ENCODE data around the gene CD200R1.

Gene CD200R1

GRCh38 chr3:112987710-112988334, 12.9 kb upstream of the CD200R1 start:
- no peak overlapping the region for H3K27ac Mint-ChIP-seq
- peaks cover 51% of the 10 kb centered on the region for H3K4me1 Mint-ChIP-seq (ENCODE audit: low read depth)
- H3K27me3 Mint-ChIP-seq: no peaks in the 10 kb centered on the region
- H3K4me3 Mint-ChIP-seq: no peak overlapping the region
- H3K36me3 Mint-ChIP-seq (ENCODE audit: low read depth): no peaks in the 10 kb centered on the region
- no peaks in the 10 kb centered on the region for H3K9me3 Mint-ChIP-seq

DNA sequence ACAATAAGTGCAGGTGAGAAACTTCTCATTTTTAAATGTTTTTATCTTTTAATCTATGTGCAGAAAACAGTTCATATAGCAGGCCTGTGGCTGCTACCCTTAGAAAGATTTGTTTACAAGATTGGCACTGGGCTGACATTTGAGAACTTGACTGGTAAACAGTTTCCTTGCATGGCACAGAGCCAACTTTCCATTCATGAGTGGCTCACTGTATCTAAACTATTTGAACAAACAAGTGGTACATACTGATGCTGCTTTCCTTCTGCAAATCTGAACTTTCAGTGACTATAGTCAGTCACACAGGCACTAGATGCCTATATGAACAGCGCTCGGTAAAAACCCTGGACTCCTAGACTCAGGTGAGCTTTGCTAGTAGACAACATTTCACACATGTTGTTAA, 9.6 kb upstream of the CD200R1 start:
- Mint-ChIP-seq H3K36me3 (ENCODE audit: low read depth) (no peaks in the 10 kb centered on the region), H3K4me1 (ENCODE audit: low read depth) (peaks cover 39% of the 10 kb centered on the region), H3K27ac (peak overlapping the region; percentile 19), H3K4me3 (no peak overlapping the region), H3K27me3 (no peaks in the 10 kb centered on the region), H3K9me3 (no peaks in the 10 kb centered on the region)

DNA sequence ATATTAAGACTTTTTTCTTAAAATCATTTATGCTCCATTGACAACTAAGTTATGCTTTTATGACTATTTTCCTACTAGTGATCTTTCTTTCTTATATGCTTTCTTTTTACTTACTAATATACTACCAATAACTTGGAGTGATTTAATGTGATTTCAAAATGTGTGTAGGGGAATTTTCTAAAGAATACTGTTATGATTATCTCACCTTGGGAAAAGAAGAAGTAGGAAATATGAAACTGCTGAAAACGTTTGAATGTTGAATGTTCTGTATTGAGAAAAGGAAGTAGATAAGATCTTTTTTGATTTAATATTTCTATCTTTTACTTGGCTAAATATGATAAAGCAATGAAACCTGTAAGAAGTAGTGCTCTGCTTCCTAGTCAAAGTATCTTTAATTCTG, 7.8 kb upstream of the CD200R1 start:
- peaks cover 52% of the 10 kb centered on the region for H3K4me1 Mint-ChIP-seq (ENCODE audit: low read depth)
- H3K27me3 Mint-ChIP-seq: no peaks in the 10 kb centered on the region
- H3K4me3 Mint-ChIP-seq: no peak overlapping the region
- no peaks in the 10 kb centered on the region for H3K9me3 Mint-ChIP-seq
- no peaks in the 10 kb centered on the region for H3K36me3 Mint-ChIP-seq (ENCODE audit: low read depth)
- no peak overlapping the region for H3K27ac Mint-ChIP-seq

DNA sequence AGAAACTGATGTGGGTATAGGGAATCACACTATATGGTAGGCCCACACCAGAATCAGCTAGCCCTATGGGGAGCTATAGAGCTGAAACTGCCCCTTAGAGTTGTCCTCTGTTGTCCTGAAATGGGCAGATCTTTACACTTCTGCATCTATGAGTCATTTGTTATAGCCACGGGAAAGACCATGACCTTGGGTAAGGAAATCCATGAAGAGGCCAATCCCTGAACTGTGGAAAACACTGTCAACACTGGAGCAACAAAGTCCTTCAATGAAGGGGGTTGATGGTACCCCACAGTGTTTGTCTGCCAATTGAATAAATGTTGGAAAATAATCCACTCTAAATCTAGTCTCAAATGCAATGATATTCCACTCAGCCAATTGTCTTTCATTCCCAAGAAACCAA, 5.2 kb upstream of the CD200R1 start:
- Mint-ChIP-seq H3K36me3 (ENCODE audit: low read depth) (no peaks in the 10 kb centered on the region), H3K4me1 (ENCODE audit: low read depth) (peaks cover 66% of the 10 kb centered on the region), H3K9me3 (no peaks in the 10 kb centered on the region), H3K27ac (no peak overlapping the region), H3K27me3 (no peaks in the 10 kb centered on the region), H3K4me3 (no peak overlapping the region)

GRCh38 chr3:112979244-112979832, 4.4 kb upstream of the CD200R1 start:
- no peak overlapping the region for H3K4me3 Mint-ChIP-seq
- H3K27ac Mint-ChIP-seq: no peak overlapping the region
- H3K27me3 Mint-ChIP-seq: no peaks in the 10 kb centered on the region
- H3K9me3 Mint-ChIP-seq: no peaks in the 10 kb centered on the region
- H3K4me1 Mint-ChIP-seq (ENCODE audit: low read depth): peaks cover 66% of the 10 kb centered on the region
- no peaks in the 10 kb centered on the region for H3K36me3 Mint-ChIP-seq (ENCODE audit: low read depth)

GRCh38 chr3:112976953-112977352, 2.0 kb upstream of the CD200R1 start:
- Mint-ChIP-seq H3K9me3 (no peaks in the 10 kb centered on the region), H3K27me3 (no peaks in the 10 kb centered on the region), H3K27ac (peak overlapping the region; percentile 50), H3K4me1 (ENCODE audit: low read depth) (peaks cover 71% of the 10 kb centered on the region), H3K36me3 (ENCODE audit: low read depth) (no peaks in the 10 kb centered on the region), H3K4me3 (peak overlapping the region; percentile 28)

DNA sequence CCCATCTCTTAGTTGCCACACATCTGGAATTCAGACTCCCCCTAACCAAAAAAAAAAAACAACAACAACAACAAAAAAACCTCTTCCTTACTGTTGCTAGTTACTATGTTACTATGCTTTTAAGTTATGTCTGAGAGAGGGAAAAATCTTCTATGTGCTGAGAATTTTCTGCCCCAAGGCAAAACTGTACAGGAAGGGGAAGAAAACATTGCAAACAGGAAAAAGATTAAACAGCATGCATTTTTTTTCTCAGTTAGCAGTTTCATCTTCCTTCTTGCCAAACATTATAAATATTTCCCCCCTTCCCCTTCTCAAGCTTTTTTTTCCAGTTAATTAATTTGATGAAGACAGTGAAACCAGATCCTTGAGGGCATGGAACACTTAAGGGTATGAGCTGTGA, 1.1 kb upstream of the CD200R1 start:
- Mint-ChIP-seq H3K4me1 (ENCODE audit: low read depth) (peaks cover 79% of the 10 kb centered on the region), H3K27ac (peak overlapping the region; percentile 83)

GRCh38 chr3:112974178-112974517, 755 bp downstream of the CD200R1 start:
- peak overlapping the region; percentile 91 for H3K27ac Mint-ChIP-seq
- H3K4me1 Mint-ChIP-seq (ENCODE audit: low read depth): peaks cover 90% of the 10 kb centered on the region

More for the DNA sequence above, 1.1 kb upstream of the CD200R1 start:
- Mint-ChIP-seq H3K36me3 (ENCODE audit: low read depth) (no peaks in the 10 kb centered on the region), H3K4me3 (peak overlapping the region; percentile 84), H3K27me3 (no peaks in the 10 kb centered on the region), H3K9me3 (no peaks in the 10 kb centered on the region)

GRCh38 chr3:112973325-112974177, 1.4 kb downstream of the CD200R1 start:
- Mint-ChIP-seq H3K27me3 (no peaks in the 10 kb centered on the region), H3K27ac (peak overlapping the region; percentile 91), H3K9me3 (no peaks in the 10 kb centered on the region), H3K4me3 (peak overlapping the region; percentile 84), H3K36me3 (ENCODE audit: low read depth) (no peaks in the 10 kb centered on the region), H3K4me1 (ENCODE audit: low read depth) (peaks cover 93% of the 10 kb centered on the region)

More at GRCh38 chr3:112974178-112974517, 755 bp downstream of the CD200R1 start:
- Mint-ChIP-seq H3K4me3 (peak overlapping the region; percentile 84), H3K9me3 (no peaks in the 10 kb centered on the region), H3K36me3 (ENCODE audit: low read depth) (no peaks in the 10 kb centered on the region), H3K27me3 (no peaks in the 10 kb centered on the region)

DNA sequence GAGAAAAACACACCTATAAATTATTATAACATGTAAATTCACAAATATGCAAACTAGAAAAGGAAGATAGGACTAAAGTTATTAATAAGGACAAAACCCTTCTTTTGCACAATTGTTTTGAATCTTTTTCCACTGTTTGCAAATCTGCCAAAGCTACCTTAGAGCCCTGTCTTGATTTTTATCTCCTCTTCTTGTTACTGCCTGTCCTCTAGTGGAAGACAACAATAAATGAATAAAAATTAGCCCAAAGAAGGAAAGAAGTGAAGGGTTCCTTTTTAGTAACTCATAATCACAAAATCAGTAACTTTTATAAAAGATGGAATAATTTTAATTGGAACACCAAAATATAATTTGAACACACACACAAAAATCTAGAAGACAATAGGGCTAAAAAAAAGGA, 2.7 kb downstream of the CD200R1 start:
- Mint-ChIP-seq H3K9me3 (no peaks in the 10 kb centered on the region), H3K4me3 (peak overlapping the region; percentile 38), H3K36me3 (ENCODE audit: low read depth) (no peaks in the 10 kb centered on the region), H3K27me3 (no peaks in the 10 kb centered on the region), H3K4me1 (ENCODE audit: low read depth) (peaks cover 94% of the 10 kb centered on the region), H3K27ac (no peak overlapping the region)

DNA sequence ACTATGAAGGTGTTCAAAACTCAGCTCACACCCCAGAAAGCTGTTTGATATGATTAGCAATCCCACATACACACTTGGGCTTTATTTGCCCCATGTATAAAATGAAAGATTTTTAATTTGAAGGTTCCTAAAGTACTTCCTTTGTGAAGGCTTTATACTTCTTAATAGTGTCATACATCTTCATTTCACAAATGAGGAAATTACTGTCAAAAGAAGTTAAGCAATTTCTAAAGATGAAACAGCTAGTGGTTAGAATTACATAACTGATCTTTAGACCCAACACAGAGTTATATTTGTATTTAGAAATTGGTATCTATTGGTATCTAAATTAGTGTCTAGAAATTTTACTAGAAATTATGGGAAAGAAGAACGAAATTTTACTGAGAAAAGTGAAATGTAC, 7.1 kb downstream of the CD200R1 start:
- Mint-ChIP-seq H3K27me3 (no peaks in the 10 kb centered on the region), H3K9me3 (peaks cover 18% of the 10 kb centered on the region), H3K4me1 (ENCODE audit: low read depth) (peaks cover 71% of the 10 kb centered on the region), H3K27ac (no peak overlapping the region), H3K36me3 (ENCODE audit: low read depth) (peaks cover 28% of the 10 kb centered on the region), H3K4me3 (no peak overlapping the region)

DNA sequence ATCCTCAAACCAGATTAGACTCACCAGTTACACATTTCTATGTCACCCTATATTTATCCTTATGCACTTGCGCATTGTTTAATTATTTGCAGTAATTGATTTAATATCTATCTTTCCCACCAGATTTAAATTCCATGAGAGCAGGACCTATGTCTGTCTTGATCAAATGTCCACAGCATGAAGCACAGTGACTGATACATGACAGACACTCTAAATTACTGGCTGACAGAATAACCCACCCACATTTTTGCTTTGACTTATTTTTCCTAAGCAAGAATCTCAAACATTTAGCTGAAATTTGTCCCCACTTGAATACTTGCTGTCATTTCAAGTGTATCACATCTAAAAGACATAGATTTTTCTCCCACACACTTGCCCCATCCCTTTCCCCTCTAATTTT, 7.5 kb downstream of the CD200R1 start:
- Mint-ChIP-seq H3K36me3 (ENCODE audit: low read depth) (peaks cover 29% of the 10 kb centered on the region), H3K9me3 (peaks cover 19% of the 10 kb centered on the region), H3K27me3 (no peaks in the 10 kb centered on the region), H3K4me1 (ENCODE audit: low read depth) (peaks cover 67% of the 10 kb centered on the region), H3K4me3 (no peak overlapping the region), H3K27ac (peak overlapping the region; percentile 1)

- Mint-ChIP-seq H3K27ac (peak overlapping the region; percentile 1), H3K9me3 (peaks cover 21% of the 10 kb centered on the region), H3K36me3 (ENCODE audit: low read depth) (peaks cover 36% of the 10 kb centered on the region), H3K27me3 (no peaks in the 10 kb centered on the region), H3K4me1 (ENCODE audit: low read depth) (peaks cover 64% of the 10 kb centered on the region), H3K4me3 (no peak overlapping the region)
These were observed 8.3 kb downstream of the CD200R1 start for GRCh38 chr3:112966633-112967032.

DNA sequence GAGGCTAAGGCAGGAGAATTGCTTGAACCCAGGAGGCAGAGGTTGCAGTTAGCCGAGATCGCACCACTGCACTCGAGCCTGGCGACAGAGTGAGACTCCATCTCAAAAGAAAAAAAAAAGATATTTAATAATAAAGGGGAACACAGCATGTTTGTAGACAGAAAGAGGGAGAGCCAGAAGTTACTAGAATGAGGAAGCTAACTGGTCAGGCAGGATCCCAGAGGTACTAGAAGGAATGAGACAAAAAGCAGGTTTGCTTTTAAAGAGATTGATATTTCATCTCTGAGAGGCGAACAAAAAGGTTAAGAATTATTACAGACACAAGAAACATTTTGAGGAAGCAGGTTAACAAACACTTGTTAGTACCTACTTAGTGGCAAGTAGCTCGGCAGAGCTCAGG, 9.2 kb downstream of the CD200R1 start:
- peaks cover 23% of the 10 kb centered on the region for H3K9me3 Mint-ChIP-seq
- H3K27me3 Mint-ChIP-seq: no peaks in the 10 kb centered on the region
- H3K4me3 Mint-ChIP-seq: no peak overlapping the region
- H3K36me3 Mint-ChIP-seq (ENCODE audit: low read depth): peaks cover 38% of the 10 kb centered on the region
- H3K27ac Mint-ChIP-seq: no peak overlapping the region
- peaks cover 57% of the 10 kb centered on the region for H3K4me1 Mint-ChIP-seq (ENCODE audit: low read depth)

GRCh38 chr3:112963683-112964082, 11.2 kb downstream of the CD200R1 start:
- Mint-ChIP-seq H3K27ac (no peak overlapping the region), H3K27me3 (no peaks in the 10 kb centered on the region), H3K9me3 (peaks cover 23% of the 10 kb centered on the region), H3K4me3 (no peak overlapping the region), H3K4me1 (ENCODE audit: low read depth) (peaks cover 57% of the 10 kb centered on the region), H3K36me3 (ENCODE audit: low read depth) (peaks cover 38% of the 10 kb centered on the region)
